GM18517 (cell line): Measurements from ENCODE around the gene ZCWPW1.

Source experiments
- ATAC-seq: cut with Tn5 transposase; IDR thresholded peaks from one replicate; pipeline ENCODE4 v1.9.1; 2021; ENCODE audit warnings: mild to moderate bottlenecking, moderate library complexity; ENCODE audit not compliant: unreplicated experiment

ZCWPW1 gene, protein sequence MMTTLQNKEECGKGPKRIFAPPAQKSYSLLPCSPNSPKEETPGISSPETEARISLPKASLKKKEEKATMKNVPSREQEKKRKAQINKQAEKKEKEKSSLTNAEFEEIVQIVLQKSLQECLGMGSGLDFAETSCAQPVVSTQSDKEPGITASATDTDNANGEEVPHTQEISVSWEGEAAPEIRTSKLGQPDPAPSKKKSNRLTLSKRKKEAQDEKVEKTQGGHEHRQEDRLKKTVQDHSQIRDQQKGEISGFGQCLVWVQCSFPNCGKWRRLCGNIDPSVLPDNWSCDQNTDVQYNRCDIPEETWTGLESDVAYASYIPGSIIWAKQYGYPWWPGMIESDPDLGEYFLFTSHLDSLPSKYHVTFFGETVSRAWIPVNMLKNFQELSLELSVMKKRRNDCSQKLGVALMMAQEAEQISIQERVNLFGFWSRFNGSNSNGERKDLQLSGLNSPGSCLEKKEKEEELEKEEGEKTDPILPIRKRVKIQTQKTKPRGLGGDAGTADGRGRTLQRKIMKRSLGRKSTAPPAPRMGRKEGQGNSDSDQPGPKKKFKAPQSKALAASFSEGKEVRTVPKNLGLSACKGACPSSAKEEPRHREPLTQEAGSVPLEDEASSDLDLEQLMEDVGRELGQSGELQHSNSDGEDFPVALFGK

DNA sequence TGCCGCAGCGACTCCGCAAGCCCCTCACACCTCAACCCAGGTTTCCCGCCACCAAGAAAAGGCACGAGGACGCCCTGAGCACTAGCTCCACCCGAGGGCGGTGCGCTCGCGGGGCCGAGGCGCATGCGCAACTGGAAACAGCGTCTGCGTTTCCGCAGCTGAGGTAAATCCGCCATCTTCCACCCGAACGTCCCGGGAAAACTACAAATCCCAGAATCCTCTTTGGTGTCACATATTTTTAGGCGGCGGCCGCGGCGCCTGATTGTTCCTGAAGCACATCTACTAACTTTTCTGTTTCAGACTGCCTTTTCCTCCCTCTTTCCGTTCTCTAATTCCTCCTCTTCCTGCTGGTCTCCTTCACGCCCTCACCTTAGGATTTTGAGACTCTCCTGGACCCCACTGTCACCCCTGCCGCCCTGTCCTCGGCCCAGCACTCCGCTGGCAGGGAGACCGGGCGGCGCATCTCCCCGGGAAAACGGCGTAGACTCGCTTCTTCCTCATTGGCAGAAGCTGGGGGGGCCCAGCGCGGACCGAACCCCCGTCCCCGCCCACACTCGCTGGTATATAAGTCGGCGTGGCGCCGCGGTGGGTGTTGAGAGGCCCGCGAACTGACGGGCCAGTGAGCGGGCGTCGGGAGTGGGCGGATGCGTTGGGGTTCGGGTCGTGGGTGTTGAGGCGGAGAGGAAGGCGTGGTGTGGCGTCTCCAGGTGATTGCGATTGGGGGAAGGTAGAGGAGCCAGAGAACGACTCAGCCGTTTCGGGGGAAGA is at the start of gene ZCWPW1:
ZCWPW1 (minus strand) TSS at position 505 of the 768 bp plus-strand sequence. CDS start 8,054 bp downstream, outside the sequence.
- peak; percentile 43 for ATAC-seq

DNA sequence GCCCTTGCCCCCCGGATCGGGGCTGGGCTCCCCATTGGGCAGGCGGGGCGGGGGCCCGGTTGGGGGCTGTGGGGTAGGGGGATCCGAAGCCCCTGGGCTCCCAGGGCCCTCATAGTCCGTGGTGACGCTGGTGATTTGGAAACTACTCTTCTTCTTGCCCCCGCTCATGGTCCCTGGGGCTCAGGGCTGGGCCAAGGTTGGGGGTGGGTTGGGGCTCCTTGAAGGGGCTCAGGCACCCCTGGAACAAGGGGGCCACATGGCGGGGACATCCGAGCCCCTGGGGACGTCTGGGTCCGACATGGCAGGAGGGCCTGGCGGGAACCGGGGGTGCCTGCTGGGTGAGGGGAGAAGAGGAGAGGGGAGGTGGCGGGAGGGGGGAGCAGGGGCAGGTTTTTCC is 49.4 kb upstream of the ZCWPW1 start:
- no peak for ATAC-seq

DNA sequence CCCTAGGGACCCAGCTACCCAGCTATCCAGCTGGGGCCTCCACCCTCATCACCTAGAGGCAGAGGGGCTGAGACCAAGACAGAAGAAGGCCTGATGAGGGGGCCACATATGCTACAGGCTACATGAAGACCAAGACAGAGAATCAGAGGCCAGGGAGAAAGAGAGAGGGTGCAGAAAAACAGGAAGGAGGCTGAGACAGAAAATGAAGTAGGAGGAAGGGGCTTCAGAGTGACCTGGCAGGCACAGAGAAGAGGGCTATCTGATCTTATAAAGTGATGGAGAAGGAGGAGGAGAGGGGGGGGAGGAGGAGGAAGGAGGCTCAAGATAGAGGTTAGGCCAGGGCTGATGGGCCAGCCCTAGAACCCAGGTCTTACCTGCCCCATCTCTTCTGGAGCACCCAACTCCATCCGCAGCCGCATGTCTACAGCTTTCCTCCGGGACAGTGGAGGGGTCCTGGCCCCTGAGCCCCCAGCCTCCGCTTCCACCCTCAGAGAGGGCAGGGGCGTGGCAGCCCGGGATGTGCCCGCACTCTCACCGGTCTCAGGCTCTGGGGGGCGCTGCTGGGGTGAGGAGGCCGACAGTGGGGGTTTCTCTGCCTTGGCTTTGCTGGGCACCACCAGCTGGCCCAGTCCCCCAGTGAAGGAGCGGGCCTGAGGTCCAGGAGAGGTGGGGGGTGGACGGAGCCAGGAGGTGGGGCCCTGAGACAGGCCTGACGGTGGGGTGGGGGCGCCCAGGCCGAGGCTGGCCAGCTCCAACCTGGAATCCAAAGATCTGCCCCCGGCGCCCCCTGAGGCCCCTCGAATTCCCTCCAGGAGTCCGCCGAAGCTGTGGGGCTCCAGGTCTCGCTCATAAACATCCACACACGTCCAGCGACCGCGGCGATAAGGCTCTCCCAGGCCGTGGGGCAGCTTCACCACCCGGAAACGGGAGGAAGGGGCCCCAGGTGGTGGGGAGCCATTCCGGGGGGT is 48.7 kb upstream of the ZCWPW1 start:
- no peak for ATAC-seq

DNA sequence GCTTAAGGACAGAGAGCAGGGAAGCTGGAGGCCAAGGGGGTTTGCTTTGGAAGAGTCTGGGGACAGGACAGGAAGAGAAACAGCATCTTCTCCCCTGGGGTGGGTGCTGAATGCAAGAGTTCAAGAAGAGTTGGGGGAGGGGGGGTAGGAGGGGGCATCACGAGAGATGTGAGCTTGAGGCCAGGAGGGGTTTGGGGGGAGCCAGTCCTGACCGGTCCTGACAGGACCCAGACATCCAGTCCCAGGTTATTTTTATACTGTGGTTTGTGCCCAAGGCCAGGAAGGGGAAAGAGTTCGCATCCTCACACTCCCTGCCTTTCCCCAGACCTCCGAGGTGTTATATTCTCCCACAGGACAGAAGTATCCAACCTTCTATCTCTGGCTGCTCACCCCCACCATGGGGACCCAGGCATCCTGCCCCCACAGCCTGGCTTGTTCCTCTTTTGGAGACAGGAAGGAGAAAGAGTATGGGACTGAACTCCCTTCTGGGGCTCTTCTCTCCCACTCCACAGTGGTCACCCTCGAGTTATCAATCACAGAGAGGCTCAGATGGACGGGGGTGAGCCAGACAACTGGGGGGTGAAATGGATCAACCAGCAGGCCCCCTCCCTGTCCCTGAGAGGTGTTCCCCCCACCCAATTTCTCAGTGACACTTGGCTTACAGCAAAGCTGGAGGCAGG is 47.7 kb upstream of the ZCWPW1 start:
- no peak for ATAC-seq

DNA sequence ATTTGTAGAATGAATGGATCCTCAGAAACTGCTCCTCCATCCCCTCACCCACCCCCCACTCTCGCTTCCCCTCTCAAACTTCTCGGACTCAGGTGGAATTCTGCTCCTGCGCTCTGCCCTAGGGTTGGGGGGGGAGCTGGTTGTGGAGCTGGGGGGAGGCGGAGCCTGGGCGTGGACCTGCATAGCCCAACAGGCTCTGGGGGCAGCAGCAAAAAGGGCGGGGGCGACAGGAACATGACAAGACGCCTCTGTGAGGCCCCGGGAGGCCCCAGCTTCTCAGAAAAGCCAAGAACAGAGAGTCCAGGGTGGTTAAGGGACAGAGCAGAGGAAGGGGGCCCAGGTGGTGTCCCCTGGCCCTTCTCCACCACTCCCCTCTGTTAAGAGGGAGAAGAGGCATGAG is 47.0 kb upstream of the ZCWPW1 start:
- ATAC-seq = no peak

DNA sequence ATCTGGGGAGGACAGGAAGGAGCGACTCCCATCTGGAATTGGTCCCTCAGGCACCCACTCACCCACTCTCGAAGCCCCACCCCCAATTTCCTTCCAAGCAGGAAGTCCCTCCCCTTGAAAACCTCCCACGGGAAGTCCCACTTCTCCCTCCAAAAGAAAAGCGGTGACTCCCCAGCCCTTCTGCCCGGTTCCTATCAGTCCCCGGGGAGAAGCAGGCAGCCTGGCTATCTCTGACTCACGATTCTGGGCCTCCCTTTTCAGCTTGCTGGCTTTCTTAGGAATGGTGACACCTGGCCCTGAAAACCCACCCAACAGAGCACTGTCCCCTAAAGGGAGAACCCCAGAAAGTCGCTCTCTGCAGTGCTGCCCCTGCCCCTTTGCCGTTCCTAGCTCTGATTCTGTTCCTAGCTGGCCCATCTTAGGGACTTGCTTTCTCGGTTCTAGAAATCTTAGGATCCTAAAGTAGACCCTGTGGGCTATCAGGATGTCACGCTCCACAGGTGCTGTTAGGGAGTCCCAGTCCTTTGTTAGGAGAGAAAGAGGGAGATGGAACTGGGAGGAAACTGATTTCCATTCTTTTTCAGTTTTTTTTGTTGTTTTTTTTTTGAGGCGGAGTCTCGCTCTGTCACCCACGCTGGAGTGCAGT is 44.5 kb upstream of the ZCWPW1 start:
- no peak for ATAC-seq

DNA sequence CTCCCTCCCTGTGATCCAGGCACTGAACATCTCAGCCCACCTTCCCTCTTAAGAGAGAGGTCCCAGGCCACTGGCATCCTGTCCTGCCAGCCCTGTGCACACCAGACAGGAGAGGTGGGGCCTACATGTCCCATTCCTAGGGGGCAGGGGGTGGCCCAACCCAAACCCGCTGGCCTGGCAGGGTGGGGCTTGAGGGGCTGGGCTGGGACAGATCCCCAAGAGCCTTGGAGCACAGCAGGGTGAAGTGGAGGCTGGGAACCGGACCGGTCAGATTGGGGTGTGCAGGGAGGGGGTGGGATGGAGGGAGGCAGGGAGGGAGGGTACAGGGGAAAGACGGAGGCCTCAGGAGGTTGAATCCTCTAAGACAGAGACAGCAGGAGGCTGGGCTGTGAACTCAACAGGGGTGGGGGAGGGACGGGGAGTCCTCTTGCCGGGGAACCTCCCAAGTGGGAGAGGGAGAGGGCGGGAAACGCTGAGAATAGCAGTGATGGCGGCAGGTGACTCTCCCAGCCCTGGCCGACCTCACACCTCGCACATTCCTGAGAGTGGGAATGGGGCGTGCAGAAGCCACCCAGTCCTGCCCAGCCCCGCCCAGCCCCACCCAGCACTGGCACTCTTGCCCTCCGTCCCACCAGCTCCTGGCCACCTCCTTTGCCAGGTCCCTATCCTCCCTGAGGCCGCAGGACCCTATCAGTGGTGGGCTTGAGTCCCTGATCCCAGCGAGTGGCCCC is 43.8 kb upstream of the ZCWPW1 start:
- no peak for ATAC-seq

DNA sequence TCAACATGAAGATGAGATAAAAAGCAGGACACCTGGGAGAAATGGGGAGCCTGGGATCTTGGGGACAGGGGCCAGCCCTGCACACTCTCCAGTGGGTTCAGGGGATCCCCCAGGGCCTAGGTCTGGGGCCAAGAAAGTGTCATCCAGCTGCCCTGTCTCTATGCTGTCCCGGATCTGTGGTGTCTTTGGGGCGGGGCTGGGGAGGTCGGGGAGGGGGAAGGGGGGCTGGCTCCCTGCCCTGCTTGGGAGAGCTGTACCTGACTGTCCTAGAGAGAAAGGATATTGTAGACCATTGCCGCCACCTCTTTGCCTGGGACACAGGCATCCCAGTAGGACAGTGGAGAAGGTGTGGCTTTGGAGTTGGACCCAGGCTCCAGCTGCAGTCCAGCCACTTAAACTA is 42.5 kb upstream of the ZCWPW1 start:
- no peak for ATAC-seq

DNA sequence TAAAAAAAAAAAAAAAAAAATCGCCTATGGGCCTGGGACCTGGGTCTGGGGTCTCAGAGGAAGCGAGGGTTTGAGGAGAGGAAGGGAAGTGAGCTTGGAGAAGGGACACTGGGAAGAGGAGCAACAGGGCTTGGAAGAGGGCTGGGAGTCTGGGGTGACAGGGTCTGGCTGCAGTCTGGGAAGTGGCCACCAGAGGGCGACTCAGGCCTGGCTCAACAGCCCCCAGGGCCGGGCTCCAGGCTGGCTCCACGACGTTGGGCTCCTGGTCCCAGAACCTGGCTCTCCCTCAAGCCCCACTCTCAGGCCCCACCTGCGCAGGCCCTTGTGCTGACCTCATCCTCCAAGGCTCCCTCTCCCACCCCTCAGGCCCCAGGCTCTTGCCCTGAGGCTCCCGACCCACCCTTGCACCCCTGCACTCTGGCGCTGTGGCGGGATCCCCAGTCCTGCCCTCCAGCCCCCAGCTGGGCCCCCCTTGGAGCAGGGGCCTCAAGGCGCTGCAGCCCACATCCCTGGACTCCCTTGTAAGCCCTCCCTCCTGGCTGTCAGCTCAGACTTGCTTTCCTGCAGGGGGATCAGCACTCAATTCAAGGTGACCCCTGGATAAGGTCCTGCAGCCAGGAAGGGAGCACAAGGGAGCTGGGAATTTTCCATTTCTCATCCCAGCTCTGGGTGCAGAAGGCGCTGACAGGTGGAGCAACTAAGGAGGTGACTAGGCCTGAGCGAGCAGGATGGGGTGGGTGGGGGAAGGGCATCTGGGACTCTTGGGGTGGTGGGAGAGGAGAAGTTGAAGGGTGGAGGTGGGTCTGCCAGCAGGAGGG is 40.9 kb upstream of the ZCWPW1 start:
- ATAC-seq = no peak

DNA sequence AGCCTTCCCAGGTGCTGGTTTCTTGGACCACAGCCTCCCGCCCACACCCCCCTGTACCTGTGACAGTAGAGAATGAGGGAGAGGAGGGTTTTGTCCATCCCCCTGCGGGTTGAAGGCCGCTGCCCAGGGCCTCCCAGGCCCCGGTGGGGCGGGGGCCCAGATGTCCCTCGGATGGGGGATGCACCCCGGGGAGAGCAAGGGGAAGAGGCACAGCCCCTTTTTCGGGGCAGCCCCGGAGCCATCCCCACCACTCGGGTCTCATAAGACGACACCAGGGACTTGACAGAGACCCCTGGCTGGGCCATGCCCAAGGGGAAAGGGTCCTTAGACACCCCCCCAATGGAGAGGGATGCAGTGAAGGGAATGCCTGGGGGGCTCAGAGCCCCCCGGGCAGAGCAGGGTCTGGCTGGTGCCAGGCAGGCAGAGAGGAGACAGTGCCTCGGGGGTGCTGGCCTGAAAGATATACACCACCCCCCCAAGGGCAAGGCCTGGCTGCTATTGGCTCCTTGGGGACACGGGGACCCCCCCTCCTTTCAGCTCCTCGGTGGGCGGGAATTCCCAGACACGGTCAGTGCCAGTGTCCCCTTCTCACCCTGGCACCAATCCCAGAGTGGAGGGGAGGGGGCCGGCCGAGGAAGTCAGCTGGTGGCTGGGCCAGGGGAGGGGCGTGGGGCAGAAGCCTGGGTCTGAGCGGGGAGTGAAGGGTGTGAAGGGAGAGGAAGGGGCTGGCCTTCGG is 39.3 kb upstream of the ZCWPW1 start:
- no peak for ATAC-seq

DNA sequence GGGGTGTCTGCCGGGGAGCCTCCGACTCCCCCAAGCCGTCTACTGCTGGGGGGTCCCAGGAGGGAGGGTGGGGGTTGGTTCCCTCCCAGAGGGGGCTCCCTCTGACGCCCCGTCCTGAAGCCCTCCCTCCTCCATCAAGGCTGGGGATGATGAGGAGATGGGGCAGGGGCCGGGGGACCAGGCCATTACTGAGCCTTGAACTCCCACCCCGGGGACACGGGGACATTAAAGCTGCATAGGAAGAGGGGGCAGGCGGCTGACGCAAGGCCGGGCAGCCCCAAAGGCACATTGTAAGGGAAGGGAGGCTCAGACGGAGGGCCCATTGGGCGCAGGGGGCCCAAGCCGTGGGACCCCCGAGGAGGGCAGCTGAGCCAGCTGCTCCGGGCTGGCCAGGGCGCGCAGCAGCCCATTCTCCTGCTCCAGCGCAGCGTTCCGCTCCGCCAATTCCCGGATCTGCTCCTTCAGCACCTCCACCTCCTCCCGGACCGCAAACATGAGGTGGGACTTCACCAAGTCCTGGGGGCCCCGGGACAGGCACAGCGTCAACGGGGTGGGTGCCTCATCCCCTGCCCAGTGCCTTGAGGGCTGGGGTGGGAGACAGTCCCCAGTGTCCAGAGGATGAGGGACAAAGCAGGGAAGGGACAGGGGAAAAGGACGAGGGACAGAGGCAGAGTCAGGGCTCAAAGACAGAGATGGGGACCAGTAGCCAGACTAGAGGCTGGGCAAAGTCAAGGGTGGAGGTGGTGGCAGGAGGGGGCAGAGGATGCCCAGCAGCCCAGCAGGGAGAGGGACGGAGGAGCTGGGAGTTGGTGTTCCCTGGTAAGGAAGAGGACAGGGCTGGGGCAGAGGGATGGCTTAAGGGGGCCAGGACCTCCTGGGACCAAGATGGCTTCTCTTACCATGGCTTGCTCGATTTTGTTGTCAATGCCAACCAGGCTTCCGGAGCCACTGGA is 38.4 kb upstream of the ZCWPW1 start:
- ATAC-seq = no peak

DNA sequence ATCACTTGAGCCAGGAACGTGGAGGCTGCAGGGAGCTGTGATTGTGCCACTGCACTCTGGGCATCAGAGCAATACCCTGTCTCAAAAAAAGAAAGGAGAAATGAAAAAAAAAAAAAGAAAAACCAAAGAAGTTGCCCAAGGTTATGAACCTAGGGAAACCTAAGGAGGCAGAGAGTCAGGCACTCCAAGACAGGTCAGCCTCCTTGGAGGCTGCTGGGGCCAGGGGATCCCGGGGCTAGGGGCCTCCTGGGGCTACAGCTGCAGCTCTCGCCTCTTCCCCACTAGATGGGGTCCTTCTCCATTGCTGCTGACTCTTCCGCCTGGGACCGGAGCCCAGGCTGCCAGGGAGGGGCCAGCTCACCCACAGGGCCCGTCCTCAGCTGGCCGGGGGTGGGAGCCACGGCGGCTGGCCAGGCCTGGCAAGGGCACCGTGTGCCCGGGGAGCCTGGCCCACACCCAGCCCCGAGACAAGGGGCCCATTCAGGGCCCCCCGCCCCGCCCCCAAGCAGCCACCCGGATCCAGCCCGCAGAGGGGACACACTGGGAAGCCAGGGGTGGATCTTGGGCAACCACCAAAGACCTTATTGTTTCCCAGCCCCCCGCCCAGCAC is 37.3 kb upstream of the ZCWPW1 start:
- ATAC-seq = no peak

DNA sequence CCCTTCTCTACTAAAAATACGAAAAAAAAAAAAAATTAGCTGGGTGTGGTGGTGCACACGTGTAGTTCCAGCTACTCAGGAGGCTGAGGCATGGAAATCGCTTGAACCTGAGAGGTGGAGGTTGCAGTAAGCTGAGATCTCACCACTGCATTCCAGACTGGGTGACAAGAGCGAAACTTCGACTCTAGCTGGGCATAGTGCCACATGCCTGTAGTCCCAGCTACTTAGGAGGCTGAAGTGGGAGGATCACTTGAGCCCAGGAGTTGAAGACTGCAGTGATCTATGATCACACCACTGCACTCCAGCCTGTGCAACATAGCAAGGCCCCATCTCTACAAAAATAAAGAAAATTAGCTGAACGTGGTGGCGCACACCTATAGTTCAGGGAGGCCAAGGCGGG is 36.8 kb upstream of the ZCWPW1 start:
- ATAC-seq = no peak

DNA sequence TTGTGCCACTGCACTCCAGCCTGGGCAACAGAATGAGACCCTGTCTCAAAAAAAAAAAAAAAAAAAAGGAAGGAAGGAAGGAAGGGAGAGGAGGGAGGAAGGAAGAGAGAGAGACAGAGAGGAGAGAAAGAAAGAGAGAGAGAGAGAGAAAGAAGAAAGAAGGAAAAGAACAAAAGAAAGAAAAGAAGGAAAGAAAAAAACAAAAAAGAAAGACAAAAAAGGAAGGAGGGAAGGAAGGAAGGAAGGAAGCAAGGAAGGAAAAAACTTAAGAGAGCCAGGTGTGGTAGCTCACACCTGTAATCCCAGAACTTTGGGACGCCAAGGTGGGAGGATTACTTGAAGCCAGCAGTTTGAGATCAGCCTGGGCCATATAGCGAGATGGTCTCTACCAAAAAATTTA is 36.3 kb upstream of the ZCWPW1 start:
- ATAC-seq = no peak

DNA sequence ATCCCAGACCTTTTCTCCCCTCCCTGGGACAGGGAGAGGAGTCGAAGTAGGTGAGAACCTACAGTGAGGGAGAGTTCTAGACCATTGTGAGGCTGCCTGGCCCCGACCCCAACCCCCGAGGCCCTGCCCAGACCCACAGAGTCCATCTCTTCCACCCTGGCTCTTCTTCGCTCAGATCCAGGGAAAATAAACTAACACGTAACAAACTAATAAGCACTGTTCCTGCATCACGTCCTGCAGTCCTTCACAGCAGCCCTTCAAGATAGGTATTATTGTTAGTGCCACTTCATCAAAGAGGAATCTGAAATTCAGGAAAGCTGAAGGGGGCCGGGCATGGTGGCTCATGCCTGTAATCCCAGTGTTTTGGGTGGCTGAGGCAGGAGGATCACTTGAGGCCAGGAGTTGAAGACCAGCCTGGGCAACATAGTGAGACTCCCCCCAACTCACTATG is 35.7 kb upstream of the ZCWPW1 start, which contains the start of gene SPACDR:
SPACDR (minus strand) TSS at position 51 of the 451 bp plus-strand sequence. CDS start 235 bp downstream, outside the sequence.
- no peak for ATAC-seq

DNA sequence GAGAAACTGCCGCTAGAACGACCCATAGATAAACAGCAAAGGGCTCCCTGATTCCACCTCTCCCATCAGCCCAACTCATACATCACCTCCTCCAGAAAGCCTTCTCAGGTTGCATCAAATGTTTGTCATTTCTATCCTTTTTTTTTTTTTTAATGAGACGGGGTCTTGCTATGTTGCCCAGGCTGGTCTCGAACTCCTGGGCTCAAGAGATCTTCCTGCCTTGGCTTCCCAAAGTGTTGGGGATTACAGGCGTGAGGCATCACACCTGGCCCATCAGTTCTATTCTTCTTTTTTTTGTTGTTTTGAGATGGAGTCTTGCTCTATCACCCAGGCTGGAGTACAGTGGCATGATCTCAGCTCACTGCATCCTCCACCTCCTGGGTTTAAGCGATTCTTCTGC is 28.5 kb upstream of the ZCWPW1 start:
- ATAC-seq = no peak
